Activated gamma-delta T cell treated with Interleukin-2 at 50 U/mL for 16 hours (primary cell): ENCODE data around the gene MYZAP.

Experiments
- DNase-seq: peaks from one replicate; pipeline ENCODE4 v3.0.0-alpha.2; 2020

MYZAP gene

DNA sequence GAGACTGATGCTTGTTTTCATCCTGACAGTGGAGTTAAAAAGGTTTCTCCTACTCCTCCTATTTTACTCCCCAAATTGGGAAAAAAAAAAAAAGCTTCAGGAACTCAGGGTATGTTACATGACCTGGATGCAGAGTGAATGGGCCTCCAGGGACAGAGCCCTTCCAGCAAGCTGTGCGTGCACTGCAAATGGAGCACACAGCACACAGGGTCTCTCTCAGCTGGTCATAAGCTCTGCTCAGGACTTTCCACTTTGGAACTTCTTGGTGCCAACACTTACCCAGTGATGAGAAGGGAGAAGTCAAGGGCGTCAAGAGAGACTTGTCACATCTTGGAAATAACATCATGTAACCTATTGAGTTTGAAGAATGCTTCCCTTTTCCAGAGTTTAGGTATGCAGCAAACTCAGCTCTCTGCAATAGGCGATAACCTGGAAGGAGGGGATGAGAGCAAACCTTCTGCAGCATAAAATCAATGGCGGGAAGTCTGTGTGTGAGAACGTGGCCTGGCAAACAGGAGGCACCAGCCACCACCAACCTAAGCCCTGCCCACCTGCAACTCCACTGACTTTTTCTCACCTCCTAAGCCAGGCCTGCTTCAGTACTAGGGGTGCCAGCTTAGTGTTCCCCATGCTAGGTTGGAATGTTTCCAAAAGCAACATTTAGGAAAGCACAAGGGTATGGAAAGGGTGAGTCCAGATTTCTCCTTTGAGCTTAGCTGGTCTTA is 39.8 kb downstream of the MYZAP start:
- DNase-seq, result no peak

DNA sequence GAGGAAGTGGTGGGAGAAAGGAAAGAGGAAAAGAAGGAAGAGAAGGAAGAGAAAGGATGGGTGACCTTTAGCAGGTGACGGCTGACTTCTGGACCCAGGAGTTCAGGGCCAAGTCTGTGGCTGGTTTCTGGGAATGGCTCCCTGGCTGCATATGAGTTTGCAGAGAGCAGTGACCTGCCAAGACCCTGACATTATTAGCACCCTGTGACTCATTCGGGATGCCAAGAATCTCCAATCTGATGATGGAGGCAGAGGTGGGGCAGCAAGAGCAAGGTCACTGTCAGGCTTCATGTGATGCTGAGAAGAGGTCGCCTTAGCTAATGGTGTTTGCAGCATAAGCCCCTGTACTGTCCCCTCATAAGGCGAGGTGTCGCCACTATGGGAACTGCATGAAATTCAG is 42.6 kb downstream of the MYZAP start:
- no peak for DNase-seq

DNA sequence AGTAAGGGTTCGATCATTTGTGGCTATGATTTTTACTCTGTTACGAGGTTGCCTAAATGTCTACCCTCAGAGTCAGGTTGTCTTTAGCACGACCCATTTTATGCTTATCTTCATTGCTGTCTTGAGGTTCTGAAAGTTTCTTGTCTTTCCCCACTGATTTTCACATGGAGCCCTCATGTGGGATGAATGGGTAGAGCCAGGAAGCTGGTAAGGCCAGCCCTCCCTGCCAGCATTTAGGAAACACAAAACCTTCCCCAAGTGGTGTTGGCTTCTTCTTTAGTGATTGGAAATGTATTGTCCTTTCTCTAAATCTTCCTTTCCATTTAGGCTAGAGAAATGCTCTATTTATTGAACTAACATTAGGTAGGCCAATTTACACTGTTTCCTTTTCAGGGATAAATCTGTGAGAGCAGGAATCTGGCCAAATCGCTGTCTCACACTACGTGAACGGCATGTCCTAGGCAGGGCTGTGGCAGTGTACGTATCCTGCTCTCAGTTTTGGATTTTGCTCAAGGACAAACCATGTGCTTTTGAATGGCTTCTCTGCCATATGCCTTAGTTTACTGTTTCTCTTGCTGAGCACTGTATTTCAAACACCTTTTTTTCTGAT is 43.7 kb downstream of the MYZAP start:
- DNase-seq, result no peak

GRCh38 chr15:57637846-57638245 is 46.1 kb downstream of the MYZAP start:
- DNase-seq, result no peak

GRCh38 chr15:57639306-57639705 is 47.6 kb downstream of the MYZAP start:
- DNase-seq, result no peak

GRCh38 chr15:57640930-57641682 is 49.4 kb downstream of the MYZAP start:
- no peak for DNase-seq

DNA sequence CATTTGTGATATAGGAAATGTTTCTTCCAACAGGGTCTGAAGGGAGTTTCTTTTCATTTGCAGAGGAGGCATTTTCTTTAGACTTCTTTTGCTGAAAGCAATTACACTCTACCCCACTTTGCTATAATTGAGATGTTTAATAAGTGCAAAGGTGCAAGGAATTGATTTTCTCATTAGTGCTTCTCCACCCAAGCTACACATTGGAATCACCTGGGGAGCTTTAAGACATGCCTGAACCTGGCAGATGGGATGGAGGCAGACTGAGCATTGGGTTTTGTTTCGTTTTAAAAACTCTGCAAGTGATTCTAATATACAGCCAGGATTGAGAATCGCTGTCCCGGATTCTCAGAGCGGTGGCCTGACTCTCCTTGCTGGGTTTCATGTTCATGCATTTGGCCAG is 52.1 kb downstream of the MYZAP start:
- no peak for DNase-seq

- no peak for DNase-seq
These were observed 54.4 kb downstream of the MYZAP start for GRCh38 chr15:57646087-57646486.

DNA sequence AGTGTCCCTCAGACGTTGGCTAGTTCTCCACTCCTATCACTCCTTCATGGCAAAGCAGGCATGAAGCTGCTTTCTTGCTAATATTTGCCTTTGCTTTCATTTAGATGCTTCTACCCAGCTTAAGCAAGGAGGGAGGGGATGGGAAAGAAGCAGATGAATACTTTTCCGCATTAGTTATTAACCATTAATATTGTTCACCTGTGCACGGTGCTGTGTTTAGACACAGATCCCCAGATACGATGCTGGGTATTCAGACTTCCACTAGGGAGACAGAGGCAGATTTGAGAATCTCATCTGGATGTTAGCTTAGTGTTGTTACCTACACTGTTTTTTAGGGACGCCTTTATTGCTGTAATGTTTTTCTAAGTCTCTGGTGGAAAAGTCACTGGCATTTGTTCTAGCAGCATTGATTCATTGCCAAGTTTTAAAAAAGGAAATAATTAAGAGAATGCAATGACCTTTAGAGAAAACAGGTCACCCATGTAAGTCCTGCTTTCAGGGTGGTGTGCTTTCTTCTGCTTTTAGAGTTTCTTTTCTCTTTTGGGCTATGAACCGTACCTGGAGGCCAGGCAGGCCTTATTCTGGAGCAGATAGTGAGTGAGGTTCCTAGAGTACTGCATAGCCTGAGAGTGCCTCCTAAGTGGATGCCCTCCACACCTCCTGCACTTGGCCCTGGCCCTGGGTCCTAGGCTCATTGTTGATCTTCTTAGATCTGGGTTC is 55.5 kb downstream of the MYZAP start:
- DNase-seq, result no peak

DNA sequence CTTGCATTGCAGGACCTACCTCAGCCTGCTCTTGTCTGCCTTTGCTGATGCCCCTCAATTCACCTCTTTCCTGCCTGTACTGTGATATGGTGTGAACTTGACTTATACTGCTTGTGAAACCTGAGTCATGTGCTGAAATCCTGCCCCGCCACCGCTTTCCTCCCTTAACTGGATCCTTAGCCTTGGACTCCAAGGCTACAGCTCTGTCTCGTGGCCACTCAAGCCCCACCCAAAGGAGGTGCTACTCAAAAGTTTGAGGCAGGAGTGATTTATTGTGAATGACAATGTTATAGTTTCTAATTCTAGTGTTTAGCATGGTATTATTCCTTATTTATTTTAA is 56.1 kb downstream of the MYZAP start:
- DNase-seq, result no peak

DNA sequence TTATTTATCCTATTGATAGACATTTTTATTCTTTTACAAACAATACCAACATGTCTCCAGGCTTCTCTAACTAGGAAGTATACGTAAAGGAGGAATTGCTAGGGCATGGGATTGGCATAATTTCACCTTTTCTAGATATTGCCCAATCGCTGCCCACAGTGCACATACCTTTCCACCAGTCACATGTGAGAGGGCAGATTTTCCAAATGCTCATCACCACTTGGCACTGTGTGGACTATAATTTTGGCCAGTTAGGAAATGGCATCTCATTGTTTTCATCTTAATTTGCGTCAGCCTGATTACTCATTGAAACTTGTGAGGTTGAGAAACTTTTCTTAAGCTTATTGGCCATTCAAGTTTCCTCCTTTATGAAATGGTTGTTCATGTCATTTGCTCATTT is 57.4 kb downstream of the MYZAP start:
- no peak for DNase-seq

DNA sequence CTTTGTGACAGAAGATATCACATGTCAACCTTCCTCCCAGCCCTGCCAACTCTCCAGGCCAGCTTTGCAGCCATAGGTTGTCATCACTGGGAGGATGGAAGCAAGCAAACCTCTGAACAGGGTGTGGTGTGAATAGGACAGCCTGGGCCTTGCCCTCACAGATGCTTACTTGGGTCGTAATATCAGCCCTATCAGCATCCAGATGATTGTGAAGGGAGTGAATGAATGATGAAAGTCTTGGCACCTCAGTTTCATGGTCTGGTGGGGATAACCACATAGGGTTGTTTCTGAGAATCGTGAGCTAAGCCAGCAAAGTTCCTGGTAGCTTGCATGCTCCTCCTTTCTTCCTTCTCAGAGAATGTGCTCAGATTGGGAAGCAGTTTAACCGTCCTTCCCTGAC is 59.7 kb downstream of the MYZAP start:
- DNase-seq, result no peak

- no peak for DNase-seq
These were observed 60.8 kb downstream of the MYZAP start for GRCh38 chr15:57652481-57652880.

DNA sequence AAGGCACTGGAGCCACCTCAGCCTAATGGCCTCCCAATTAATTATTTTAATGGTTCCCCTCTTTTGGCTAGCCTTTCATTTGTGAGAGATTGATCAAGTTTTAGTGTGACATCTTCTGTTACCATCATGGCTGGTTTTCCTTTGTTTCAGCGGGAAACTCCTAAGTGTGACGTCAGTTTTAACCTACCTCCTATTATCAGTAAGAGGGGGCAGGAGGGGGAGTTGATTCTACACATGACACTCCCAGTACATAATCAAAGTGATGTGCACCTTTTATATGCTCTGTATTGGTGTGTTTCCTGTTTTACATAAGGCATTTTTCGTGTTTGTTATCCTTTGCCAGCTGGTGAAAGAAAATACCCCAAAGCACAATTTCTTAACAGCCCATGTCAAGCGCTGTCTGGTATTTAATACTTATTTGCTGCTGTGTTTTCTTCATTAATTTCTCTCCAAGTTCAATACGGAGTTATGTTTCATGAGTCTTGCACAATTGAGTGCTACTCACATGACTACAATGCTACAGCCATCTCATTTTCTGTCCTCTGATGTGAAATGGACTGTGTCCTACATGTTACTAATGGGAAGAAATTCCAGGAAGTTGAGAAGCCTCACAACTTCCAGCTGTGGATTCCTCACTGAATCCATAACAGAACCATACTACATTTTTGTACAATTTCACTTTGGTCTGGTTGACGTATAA is 62.6 kb downstream of the MYZAP start:
- no peak for DNase-seq

DNA sequence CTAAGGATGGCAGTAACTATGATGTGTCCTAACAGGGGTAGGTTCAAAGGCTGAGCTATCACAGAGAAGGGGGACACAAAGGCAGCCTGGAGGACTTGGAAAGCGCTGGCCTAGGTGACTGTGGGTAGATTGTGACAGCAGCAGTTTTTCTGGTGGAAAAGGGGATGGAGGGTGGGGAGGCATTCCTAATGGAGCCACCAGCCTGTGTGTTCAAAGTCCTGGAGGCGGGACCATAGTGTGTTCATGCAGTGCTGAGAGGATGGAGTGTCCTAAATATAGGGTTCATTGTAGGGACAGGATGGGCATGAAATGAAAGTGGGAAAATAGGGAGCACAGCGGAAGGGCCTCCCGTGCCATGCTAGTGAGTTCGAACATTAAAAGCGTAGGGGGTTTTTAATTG is 63.3 kb downstream of the MYZAP start:
- no peak for DNase-seq

DNA sequence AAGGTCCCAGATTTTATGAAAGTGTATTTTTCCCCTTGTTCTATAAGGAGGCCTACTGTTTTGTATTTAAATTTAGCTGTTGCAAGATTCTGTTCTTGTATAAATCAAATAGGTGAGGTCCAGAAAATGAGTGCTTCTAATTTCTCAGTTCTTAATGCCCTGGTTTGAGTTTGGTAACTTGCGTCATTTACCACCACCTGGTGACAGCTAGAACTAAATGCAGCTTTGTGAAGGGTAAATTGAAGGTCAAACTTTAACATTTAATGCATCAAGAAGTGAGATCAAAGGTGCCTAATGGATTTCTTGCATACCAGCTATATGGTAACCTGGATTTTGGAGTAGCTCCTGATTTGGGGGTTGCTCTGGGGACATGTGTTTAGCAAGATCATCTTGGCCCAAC is 64.1 kb downstream of the MYZAP start:
- no peak for DNase-seq

DNA sequence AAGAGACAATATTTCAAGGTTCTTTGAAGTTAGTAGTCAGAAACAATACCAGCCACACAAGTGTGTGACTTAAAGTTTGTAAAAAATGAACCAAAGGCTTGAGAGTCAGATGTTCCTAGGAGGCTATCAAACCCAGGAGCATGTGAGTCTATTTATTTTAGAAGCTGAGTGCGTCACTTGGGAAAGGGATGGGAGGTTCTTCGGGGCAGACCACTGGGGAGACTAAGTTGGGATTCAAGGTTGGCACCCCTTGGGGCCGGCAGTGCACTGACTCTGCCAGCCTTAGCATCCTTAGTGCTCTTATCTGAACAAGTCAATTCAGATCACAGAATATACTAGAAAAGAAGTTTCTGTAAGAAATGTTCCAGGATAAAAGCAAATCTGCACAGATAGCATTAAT is 64.7 kb downstream of the MYZAP start:
- no peak for DNase-seq

DNA sequence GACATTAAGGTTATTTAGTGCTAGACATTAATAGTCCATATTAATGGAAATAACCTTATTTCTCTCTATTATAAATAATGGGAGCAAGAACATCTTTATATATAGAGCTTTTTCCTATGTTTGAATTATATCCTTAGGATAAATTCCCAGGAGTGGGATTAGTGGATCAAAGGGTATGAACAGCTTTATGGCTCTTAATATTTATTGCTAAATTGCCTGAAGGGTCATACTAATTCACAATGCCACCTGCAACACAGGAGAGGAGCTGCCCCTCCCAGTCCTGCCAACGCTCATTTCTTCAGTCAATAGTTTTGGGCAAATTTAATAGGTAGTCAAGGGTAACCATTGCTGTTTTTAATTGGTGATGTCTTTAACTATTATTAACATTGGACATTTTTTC is 65.9 kb downstream of the MYZAP start:
- DNase-seq, result no peak

- no peak for DNase-seq
These were observed 70.5 kb downstream of the MYZAP start for GRCh38 chr15:57662091-57662744.

GRCh38 chr15:57662802-57663201 is 71.1 kb downstream of the MYZAP start:
- DNase-seq, result no peak

- DNase-seq, result no peak
These were observed 71.6 kb downstream of the MYZAP start for GRCh38 chr15:57663262-57663661.

DNA sequence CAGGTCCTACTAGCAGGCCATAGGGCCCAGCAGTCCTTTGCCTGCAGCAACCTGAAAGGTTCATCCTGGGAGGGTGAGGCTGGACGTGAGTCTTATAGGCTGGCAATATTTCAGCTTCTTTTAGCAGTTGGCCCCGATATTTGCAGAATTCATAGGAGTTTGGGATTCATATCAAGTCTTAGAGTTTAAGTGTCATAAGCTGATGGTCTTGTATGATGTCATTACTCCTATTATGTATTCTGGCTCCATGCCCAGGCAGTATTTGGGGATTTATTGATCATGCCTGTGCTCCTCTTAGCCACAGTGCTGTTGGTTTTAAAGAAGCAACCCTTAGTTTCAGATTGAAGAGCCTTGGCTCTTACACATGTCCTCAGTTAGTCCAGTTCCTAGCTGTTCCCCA is 73.5 kb downstream of the MYZAP start:
- no peak for DNase-seq

GRCh38 chr15:57665939-57666338 is 74.2 kb downstream of the MYZAP start:
- no peak for DNase-seq
